Midbrain (tissue), 1 donor: Measurements from ENCODE around the gene ICAM5.

Experiments used
- DNase-seq: peaks from one replicate; lab custom pipeline; 2025; lab: John Stamatoyannopoulos, UW

ICAM5 gene

DNA sequence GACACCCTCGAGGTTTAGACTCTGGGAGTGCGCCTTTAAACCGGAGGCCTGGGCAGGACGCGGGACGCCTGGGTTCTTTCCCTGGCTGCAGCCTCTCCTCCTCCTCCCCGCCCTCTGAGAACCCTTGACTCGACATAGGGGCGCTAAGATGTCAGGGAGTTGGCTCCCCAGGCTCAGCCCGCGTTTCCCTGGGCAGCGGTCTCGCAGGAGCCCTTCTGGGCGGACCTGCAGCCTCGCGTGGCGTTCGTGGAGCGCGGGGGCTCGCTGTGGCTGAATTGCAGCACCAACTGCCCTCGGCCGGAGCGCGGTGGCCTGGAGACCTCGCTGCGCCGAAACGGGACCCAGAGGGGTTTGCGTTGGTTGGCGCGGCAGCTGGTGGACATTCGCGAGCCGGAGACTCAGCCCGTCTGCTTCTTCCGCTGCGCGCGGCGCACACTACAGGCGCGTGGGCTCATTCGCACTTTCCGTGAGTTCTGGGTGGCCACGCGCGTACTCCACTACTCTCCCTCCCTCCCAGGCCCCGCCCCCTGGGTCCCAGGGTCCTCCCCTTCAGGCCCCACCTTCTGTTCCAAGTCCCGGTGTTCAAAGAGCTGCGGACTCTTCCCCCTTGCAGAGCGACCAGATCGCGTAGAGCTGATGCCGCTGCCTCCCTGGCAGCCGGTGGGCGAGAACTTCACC, 1.3 kb downstream of the ICAM5 start:
- DNase-seq, result no peak

DNA sequence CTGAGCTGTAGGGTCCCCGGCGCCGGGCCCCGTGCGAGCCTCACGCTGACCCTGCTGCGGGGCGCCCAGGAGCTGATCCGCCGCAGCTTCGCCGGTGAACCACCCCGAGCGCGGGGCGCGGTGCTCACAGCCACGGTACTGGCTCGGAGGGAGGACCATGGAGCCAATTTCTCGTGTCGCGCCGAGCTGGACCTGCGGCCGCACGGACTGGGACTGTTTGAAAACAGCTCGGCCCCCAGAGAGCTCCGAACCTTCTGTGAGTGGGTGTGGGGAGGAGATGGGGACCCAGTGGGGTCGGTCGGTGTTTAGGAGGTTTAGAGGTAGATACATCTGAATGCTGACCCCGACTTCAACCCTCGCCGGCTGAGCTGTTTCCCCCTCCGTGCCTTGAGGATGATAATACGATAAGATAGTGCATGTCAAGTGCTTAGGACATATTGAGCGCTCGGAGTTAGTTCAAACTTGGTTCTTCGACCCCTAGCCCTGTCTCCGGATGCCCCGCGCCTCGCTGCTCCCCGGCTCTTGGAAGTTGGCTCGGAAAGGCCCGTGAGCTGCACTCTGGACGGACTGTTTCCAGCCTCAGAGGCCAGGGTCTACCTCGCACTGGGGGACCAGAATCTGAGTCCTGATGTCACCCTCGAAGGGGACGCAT, 1.9 kb downstream of the ICAM5 start:
- no peak for DNase-seq

DNA sequence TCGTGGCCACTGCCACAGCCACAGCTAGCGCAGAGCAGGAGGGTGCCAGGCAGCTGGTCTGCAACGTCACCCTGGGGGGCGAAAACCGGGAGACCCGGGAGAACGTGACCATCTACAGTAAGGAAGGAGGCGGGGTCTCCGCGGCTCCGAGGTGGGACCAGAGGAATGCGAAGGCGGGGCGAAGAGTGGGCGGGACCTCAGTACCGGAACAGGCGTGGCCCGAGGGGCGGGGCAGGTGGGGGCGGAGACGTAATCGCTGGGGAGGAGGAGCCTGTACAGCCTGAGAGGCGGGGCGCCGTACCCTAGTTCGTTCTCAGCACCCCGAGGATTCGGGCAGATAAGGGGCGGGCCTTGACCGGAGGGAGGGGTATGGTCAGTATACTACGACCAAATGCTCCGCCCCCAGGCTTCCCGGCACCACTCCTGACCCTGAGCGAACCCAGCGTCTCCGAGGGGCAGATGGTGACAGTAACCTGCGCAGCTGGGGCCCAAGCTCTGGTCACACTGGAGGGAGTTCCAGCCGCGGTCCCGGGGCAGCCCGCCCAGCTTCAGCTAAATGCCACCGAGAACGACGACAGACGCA, 2.5 kb downstream of the ICAM5 start:
- DNase-seq, result no peak

DNA sequence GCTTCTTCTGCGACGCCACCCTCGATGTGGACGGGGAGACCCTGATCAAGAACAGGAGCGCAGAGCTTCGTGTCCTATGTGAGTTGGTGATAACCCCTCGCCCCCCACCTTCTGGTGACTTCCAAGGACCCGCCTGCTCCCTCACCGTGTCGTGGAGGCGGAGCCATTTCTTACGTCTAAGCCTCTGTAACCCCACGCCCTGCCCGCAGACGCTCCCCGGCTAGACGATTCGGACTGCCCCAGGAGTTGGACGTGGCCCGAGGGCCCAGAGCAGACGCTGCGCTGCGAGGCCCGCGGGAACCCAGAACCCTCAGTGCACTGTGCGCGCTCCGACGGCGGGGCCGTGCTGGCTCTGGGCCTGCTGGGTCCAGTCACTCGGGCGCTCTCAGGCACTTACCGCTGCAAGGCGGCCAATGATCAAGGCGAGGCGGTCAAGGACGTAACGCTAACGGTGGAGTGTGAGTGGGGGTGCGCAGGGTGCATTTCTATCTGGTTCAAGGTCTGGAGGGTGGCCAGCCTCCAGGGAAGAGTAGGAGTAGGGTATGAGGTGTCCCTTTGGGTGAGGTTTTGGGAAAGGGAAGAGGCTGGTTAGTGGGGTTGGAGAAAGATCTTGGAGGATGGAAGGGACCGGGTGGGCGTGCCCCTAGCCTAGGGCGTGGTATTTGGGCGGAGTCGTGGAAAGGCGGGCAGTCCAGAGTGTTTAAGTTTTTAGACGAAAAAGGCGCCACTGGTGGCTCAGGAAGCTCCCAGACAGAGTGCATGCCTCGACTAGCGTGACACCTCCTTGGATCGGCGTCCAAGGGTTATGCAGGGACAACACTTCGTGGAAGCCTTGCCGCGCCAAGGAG, 3.3 kb downstream of the ICAM5 start:
- DNase-seq, result no peak

DNA sequence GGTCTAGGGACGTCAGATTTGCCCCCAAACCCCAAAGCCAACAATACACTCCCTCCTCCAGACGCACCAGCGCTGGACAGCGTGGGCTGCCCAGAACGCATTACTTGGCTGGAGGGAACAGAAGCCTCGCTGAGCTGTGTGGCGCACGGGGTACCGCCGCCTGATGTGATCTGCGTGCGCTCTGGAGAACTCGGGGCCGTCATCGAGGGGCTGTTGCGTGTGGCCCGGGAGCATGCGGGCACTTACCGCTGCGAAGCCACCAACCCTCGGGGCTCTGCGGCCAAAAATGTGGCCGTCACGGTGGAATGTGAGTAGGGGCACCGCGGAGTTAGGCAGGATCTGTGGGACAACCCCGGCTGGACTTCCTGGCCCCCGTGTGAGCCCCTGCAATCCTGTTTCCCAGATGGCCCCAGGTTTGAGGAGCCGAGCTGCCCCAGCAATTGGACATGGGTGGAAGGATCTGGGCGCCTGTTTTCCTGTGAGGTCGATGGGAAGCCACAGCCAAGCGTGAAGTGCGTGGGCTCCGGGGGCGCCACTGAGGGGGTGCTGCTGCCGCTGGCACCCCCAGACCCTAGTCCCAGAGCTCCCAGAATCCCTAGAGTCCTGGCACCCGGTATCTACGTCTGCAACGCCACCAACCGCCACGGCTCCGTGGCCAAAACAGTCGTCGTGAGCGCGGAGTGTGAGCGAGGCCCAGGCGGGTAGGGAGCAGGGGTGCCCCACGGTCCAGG, 4.0 kb downstream of the ICAM5 start:
- DNase-seq, result no peak

DNA sequence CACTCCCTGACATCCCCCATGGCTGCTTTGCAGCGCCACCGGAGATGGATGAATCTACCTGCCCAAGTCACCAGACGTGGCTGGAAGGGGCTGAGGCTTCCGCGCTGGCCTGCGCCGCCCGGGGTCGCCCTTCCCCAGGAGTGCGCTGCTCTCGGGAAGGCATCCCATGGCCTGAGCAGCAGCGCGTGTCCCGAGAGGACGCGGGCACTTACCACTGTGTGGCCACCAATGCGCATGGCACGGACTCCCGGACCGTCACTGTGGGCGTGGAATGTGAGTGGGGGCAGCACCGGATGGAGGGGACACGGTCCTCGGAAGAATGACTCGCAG, 4.6 kb downstream of the ICAM5 start:
- DNase-seq, result no peak

DNA sequence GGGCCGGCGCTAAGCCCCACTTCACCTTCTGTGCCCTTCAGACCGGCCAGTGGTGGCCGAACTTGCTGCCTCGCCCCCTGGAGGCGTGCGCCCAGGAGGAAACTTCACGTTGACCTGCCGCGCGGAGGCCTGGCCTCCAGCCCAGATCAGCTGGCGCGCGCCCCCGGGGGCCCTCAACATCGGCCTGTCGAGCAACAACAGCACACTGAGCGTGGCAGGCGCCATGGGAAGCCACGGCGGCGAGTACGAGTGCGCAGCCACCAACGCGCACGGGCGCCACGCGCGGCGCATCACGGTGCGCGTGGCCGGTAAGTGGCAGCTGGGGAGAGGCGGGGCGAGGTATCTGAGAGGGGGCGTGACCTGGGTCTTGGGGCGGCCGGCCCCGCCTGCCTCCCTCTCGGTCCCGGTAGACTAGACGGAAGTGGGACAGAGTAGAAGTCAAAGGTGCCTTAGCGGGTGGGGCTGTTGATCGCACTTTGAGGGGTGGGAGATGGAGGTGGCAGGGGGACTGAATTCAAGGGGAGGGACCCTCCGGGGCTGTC, 5.6 kb downstream of the ICAM5 start:
- no peak for DNase-seq

DNA sequence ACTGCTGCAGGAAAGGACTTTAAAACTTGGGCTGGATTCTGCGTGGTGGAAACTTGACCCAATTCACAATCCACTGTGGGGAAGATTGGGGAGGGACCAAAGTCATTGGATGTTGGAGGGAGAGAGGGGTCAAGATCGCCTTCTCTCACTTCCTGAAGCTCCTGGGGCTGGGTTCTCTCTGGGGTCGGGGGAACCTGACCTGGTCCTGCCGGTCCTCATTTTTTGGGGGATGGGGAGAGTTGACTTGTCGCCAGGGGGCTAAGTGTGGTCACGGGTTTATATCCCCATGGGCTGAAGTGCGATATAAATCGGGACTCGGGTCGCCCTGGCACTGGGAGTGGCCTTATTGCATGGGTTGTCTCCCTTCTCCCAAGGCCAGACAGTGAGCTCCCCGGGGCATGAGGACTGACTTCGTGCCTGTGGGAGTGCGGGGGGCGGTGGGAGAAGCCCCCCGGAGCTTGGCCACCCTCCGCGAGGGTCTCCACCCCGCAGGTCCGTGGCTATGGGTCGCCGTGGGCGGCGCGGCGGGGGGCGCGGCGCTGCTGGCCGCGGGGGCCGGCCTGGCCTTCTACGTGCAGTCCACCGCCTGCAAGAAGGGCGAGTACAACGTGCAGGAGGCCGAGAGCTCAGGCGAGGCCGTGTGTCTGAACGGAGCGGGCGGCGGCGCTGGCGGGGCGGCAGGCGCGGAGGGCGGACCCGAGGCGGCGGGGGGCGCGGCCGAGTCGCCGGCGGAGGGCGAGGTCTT, 6.3 kb downstream of the ICAM5 start:
- no peak for DNase-seq

DNA sequence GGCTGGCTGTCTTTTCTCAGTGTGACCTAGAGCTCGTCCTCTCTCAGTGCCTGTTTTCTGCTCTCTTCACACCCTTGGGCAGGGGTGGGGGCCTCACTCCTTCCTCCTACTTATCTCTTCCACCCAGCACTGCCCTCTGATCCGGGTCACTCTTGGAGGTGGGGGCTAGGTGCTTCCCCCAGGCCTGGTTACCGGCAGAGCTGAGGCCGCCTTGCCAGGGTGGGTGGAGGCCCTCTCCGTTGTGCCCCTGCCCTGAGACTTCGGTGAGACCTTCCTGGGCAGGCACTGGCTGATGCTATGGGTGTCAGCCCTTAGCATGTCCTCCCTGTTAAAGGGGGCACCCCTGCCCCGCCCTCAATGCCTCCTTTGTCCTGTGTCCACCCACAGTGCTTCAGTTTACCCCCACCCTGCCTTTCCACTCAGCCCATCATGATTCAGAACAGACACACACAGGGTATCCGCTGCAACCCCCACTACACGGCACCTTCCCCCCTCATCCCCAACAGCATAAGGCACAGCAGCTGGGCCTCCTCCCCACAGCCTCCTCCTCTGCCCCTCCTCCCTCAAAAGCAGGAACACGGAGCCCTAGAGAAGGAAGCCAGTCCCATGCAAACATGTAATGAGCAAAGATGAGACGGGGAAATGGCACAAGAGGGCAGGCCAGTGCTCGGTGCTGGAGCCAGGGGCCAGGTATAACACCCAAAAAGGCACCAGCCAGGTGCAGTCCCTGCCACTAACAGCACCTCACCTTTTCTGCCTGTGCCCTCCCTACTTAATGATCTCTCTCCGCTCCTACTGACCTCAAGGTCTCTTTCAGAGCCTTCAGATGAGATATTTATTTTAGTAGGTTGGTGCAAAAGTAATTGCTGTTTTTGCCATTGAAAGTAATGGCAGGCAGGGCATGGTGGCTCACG, 10.1 kb downstream of the ICAM5 start:
- DNase-seq, result no peak

DNA sequence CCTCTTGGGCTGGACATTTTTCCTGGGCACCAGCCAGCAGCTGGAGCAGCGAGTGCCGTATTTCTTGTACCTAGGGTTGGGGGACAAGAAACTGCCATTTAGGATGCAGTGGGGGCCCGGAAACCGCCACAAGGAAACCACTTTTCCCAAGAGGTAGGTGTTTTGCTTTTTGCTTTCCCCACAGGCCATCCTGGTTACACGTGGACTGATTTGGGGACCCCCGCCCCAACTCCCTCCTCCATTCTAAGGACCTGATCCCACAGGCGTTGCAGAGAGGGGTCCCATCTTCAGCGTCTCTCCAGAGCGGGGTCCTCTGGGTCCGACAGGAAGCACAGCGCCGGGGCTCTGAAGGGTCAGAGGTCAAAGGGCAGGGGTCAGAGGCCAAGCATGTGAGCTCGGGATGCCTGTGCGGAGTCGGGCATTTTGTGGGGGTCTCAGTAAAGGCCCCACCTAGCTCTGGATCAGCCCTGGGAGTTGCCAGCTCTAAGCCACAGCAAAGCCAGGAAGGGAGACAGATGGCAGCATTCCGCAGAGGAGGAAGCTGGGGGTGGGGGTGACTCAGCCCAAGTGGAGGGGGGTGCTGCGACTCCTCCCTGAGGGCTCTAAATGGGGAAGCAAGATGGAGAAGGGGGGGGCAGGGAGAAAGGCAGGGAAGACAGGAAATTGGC, 15.5 kb downstream of the ICAM5 start:
- DNase-seq, result peak; percentile 7

DNA sequence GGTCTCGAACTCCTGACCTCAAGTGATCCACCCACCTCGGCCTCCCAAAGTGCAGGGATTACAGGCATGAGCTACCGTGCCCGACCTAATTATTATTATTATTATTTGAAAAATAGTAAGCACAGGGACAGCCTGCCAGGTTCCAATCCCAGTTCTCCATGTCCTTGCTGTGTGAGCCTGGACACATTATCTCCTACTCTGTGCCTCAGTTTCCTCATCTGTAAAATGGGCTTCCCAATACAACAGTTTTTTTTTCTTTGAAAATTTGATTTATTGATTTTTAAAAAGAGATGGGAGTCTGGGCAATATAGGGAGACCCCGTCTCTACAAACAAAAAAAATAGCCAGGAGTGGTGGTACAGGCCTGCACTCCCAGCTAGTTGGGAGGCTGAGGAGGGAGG, 16.6 kb downstream of the ICAM5 start:
- no peak for DNase-seq

DNA sequence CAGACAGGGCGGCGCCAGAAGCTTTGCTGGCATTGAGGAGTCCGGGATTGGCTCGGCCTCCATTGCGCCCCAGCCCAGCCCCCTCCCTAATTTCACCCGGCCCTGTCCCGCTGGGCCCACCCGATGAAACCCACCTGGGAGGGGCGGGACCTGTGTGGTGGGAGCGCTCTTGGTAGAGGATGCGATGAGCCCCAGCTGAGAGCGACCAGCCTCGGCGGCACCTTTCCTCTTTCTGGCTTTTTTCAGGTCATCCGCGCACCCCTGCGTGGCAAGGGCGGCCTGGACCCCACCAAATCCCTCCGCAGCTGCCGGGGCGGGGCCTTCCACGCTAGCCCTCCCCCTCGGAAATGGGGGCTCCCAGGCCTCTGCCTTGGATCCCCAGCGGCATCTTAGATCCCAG, 19.7 kb downstream of the ICAM5 start, which contains the start of gene ZGLP1:
Gene ZGLP1 (minus strand): TSS at position 393 of the 400 bp plus-strand sequence.
- no peak for DNase-seq

DNA sequence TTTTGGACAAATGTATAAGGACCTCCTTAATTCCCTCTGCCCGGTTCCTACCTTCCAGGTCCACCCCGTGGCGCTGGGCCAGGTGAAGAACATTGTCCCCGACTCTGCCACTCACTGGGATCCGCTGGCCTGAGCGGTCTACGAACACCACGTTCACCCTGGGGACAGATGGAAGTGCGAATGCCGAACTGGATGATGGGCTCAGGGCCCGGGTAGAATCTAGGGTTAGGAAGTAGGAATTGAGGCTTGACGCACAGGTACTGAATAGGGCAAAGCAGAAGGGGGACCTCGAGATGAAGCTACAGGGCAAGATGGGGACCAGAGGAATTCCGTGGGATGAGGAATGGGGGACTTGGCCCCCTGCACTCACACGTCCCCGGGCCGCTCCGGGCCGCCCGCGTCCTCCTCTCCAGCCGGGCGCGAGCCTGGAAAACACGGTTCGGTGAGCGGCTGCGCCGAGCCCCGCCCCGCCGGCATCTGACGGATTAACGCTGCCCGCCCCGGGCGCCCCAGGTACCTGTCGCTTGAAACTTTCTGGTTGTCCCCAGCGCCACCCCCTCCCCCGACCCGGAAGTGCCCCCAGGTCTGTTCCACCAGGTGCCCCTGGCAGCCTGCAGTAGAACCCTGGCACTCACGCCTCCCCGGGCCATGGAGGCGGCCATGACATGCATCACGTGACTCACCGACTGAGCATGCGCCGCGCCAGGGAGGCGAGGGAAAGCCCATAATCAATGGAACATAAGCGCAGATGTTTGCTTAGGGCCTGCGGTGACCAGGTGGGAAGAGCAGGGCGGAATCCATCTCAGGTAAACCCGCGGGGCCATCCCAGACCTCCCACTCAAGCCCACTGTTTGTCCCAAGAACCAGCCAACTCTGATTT, 25.8 kb downstream of the ICAM5 start, which contains the start of gene FDX2:
Gene FDX2 (minus strand): TSS at position 681 of the 880 bp plus-strand sequence. CDS start 19 bp downstream, at position 662.
- peak; percentile 90 for DNase-seq

DNA sequence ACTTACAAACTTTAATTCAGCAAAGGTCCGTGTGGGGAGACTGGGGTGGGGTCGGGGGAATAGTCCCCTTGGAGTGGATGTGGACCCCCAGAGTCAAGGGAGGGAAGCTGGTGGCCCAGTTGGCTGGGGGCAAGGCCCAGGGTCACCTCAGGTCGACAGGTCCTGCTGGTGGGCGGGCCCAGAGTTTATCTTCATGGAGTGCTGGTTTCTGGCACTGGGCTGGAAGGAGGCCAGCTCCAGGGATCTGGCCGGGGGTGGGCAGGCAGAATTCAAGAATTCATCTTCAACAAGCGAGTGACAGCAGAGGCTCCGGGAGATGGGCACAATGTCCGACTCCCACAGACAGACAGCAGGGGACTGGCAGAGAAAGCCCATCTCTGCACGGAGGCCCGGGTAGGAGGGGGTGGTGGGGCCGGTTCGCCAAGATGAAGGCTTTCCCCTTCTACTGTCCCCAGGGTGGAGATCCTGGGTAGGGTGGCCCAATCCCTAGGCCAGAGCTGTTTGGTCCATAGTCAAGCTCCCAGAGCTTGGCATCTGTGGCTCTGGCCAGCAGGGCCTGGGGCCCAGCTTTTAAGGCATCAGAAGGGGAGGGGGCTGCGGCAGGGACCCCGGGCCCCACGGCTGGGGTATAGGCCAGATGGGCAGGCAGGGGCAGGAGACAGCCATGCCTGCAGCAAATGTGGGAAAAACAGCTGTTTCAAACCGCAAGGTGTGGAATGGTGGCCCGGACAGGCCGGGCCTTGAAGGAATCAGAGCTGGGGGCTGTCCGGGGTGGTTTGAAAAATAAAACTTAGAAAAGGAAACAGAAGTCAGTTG, 26.7 kb downstream of the ICAM5 start:
- DNase-seq, result no peak

DNA sequence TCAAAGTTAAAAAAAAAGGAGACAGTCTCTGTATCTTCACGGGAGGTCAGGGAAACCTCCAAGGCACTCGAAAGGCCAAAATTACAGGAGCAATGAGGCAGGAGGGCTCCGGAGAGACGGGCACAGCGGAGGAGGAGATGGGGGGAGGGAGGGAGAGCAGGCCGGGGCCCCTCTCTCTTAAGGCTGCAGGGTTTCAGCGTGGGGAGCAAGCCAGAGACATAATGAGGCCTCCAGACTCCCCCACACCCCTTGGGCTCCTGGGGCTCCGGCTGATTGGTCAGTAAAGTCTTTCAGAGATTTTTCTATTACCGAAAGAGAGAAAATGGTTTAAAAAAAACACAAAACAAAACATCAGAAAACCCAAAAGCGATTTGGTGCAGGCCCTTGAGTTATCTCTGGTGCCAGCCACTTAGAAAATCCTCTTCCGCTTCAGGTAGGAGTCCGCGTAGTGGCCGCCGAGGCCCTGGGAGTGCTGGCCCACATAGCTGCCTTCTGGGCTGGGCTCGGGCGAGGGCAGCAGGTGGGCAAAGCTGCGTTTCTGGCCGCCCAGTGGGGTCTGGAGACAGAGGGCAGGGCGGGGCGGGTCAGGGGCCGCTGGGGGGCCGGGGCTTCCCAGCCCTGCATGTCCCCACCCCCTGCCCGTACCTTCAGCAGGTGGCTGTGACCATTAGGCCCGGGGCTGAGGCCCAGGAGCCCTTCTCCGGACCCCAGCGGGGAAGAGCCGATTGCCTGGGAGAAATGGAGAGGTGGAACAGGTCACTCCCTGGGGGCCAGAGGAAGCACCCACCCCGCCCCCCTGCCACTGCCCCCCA, 27.5 kb downstream of the ICAM5 start:
- no peak for DNase-seq

DNA sequence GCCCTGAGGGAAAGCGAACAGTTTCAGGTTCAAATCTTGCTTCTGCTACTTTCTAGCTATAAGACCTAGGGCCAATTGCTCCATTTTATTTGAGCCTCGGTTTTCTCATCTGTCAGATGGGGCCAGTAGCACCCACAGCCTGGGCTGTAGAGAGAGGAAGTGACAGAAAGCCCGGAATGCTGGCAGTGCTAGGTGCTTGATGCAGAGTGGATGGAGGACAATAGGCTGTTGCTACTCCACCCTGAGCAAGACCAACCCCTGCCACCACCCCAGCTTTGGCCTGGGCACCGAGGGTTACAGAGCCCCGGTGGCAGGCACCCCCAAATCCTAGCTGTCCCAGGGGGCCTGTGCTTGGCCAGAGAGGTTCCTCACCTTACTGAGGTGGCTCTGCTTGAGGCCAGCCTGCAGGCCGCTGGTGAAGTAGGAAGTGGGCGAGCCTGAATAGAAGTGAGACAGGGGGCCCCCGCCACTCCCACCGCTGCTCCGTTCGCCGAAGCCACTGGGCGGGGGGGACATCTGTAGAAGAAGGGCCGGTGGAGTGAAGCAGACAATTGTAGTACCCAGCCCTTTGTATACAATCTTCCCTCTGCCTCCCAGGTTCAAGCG, 28.2 kb downstream of the ICAM5 start:
- no peak for DNase-seq
